Activated CD4-positive, alpha-beta T cell treated with anti-CD3 and anti-CD28 coated beads for 36 hours (primary cell): Measurements from ENCODE around the gene GLMP. TPM values are rescaled to one million over a fixed set of nuclear protein-coding genes. Genes with fewer than 3 reads are reported as not detected.

Experiments used
- ATAC-seq: fragments of 200-7000 bp; cut with Tn5 transposase; one replicate; pipeline ENCODE4 v1.10.0; 2021; ENCODE audit warnings: mild to moderate bottlenecking, moderate library complexity
- CTCF ChIA-PET: fragments of 350-600 bp; sonication (Branson Sonifier 250); formaldehyde crosslinking; loops from one replicate; lab custom pipeline; 2021; ENCODE audit warnings: antibody characterized with exemption; lab: Charles Lee
- POLR2A ChIA-PET: fragments of 350-600 bp; sonication (Branson Sonifier 250); formaldehyde crosslinking; loops from one replicate; lab custom pipeline; 2021; ENCODE audit warnings: antibody characterized with exemption, inconsistent platforms; lab: Charles Lee
- DNase-seq: peaks from one replicate; pipeline ENCODE4 v3.0.0-alpha.2; 2020
- H3K27ac Mint-ChIP-seq: one replicate; pipeline ENCODE4 v1.8.0; 2021; ENCODE audit warnings: mixed read lengths
- H3K27me3 Mint-ChIP-seq: one replicate; pipeline ENCODE4 v1.8.0; 2021; ENCODE audit warnings: mixed read lengths
- H3K36me3 Mint-ChIP-seq: one replicate; pipeline ENCODE4 v1.8.0; 2021; ENCODE audit warnings: low read depth, mixed read lengths
- H3K4me1 Mint-ChIP-seq: one replicate; pipeline ENCODE4 v1.8.0; 2021; ENCODE audit warnings: mixed read lengths
- H3K4me3 Mint-ChIP-seq: one replicate; pipeline ENCODE4 v1.8.0; 2021; ENCODE audit warnings: mild to moderate bottlenecking, moderate library complexity, mixed read lengths
- H3K9me3 Mint-ChIP-seq: one replicate; pipeline ENCODE4 v1.8.0; 2021; ENCODE audit warnings: low read depth, mixed read lengths
- intact Hi-C, 2 experiments: fragments of 100-400 bp; cut with DNase I in 1 of 2; cut with micrococcal nuclease in 1 of 2; formaldehyde crosslinking; loops; one replicate each; pipeline versions ENCODE4 v1.14.2 to v1.15.1; 2022 to 2024; cut with DNase I, micrococcal nuclease
- total RNA-seq, 2 experiments: library from RNA; stranded (reverse); gene quantifications; one replicate each; pipeline ENCODE4 v1.2.3, GENCODE V29; 2021

GLMP gene
- total RNA-seq, 2 experiments from 2014 or later = 10.8 to 12.1 TPM

DNA sequence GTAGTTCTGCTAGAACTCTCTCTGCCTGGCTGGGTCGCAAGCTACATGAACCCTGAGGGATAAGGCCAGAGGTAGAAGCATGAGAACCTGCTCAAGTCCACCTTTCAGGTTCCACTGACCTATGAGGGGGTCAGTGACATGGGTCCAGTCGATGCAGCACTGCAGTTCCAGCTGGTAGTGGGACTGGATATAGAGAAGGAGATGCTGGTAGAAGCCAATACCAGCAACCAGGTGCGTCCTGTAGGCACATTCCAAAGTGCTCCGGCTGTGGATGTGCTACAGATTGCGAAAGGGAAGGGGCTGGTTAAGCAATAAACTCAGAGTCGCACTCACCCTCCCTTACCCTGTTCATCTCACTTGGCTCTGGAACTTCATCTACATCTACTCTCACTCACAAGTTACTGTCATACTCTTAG is 18.5 kb downstream of the GLMP start:
- Mint-ChIP-seq H3K4me1 (peaks cover 18% of the 10 kb centered on the region), H3K4me3 (no peak overlapping the region), H3K27ac (no peak overlapping the region), H3K9me3 (no peaks in the 10 kb centered on the region), H3K27me3 (no peaks in the 10 kb centered on the region), H3K36me3 (peaks cover 71% of the 10 kb centered on the region)
- DNase-seq (no peak), ATAC-seq (no peak)
- intact Hi-C loops = no loop called here
- POLR2A ChIA-PET = interaction anchor here (0.6 kb wide), 1 partner anchor 33 kb away, joined by 3 read pairs; no protein-coding TSS in a partner anchor
- CTCF ChIA-PET = interaction anchor here (0.8 kb wide), 1 partner anchor 98 kb away, joined by 4 read pairs; no protein-coding TSS in a partner anchor

- Mint-ChIP-seq H3K9me3 (no peaks in the 10 kb centered on the region), H3K27me3 (no peaks in the 10 kb centered on the region), H3K4me3 (no peak overlapping the region), H3K4me1 (peaks cover 17% of the 10 kb centered on the region), H3K36me3 (peaks cover 74% of the 10 kb centered on the region), H3K27ac (no peak overlapping the region)
- no peak for DNase-seq
- intact Hi-C loops = no loop called here
- ChIA-PET POLR2A (interaction anchor here (0.6 kb wide), 1 partner anchor 33 kb away, joined by 3 read pairs; no protein-coding TSS in a partner anchor), CTCF (interaction anchor here (0.8 kb wide), 1 partner anchor 98 kb away, joined by 4 read pairs; no protein-coding TSS in a partner anchor)
- no peak for ATAC-seq
Observed at GRCh38 chr1:156276532-156276931, 18.9 kb downstream of the GLMP start.

GRCh38 chr1:156270314-156270713 is 25.2 kb downstream of the GLMP start:
- Mint-ChIP-seq H3K4me1 (no peaks in the 10 kb centered on the region), H3K9me3 (no peaks in the 10 kb centered on the region), H3K27me3 (no peaks in the 10 kb centered on the region), H3K27ac (no peak overlapping the region), H3K4me3 (no peak overlapping the region), H3K36me3 (peaks cover 73% of the 10 kb centered on the region)
- ATAC-seq (no peak), DNase-seq (no peak)
- intact Hi-C loops = loop anchor here in 1 of 2 experiments (5.0 kb wide), 1 partner anchor 348 kb away; no protein-coding TSS in a partner anchor
- POLR2A ChIA-PET = no interaction called here
- CTCF ChIA-PET = interaction anchor here (1.0 to 2.1 kb wide), 2 partner anchors 10 to 45 kb away, joined by 3 to 9 read pairs; no protein-coding TSS in a partner anchor

DNA sequence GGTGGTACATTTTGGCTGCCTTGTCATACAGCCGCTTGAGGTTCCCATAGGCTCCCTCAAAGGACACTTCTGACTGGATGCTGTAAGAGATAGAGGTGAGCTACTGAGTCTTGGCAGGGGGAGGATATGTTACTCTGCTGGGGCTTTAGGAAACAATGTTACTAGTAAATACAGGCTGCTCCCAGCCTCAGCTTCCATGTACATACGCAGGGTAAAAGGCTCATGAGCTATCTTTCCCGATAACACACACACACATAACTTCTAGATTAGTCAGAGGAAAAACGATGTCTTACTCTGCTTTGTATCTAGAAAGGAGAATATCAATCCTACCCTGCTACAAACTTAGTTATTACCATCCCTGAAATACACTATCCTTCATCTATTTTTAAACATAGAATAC is 27.1 kb downstream of the GLMP start:
- peaks cover 73% of the 10 kb centered on the region for H3K36me3 Mint-ChIP-seq
- DNase-seq = no peak
- no peak for ATAC-seq
- no peaks in the 10 kb centered on the region for H3K27me3 Mint-ChIP-seq
- intact Hi-C loops = no loop called here
- H3K27ac Mint-ChIP-seq = no peak overlapping the region
- H3K4me1 Mint-ChIP-seq = peaks cover 2% of the 10 kb centered on the region
- CTCF ChIA-PET = interaction anchor here (1.0 kb wide), 1 partner anchor 173 kb away, joined by 3 read pairs; no protein-coding TSS in a partner anchor
- no peak overlapping the region for H3K4me3 Mint-ChIP-seq
- POLR2A ChIA-PET = interaction anchor here (0.6 kb wide), 1 partner anchor 69 kb away, joined by 3 read pairs; the partner anchor contains the start of gene CCT3
- H3K9me3 Mint-ChIP-seq = no peaks in the 10 kb centered on the region

GRCh38 chr1:156266051-156266450 is 29.4 kb downstream of the GLMP start:
- Mint-ChIP-seq H3K27me3 (no peaks in the 10 kb centered on the region), H3K36me3 (peaks cover 69% of the 10 kb centered on the region), H3K9me3 (no peaks in the 10 kb centered on the region), H3K27ac (no peak overlapping the region), H3K4me3 (no peak overlapping the region), H3K4me1 (peaks cover 9% of the 10 kb centered on the region)
- intact Hi-C loops = no loop called here
- POLR2A ChIA-PET = no interaction called here
- CTCF ChIA-PET = no interaction called here
- ATAC-seq (no peak), DNase-seq (no peak)

- ChIA-PET POLR2A (interaction anchor here (1.1 kb wide), 1 partner anchor 10 kb away, joined by 3 read pairs; no protein-coding TSS in a partner anchor), CTCF (no interaction called here)
- ATAC-seq (no peak), DNase-seq (no peak)
- Mint-ChIP-seq H3K9me3 (no peaks in the 10 kb centered on the region), H3K27me3 (no peaks in the 10 kb centered on the region), H3K27ac (no peak overlapping the region), H3K36me3 (peaks cover 81% of the 10 kb centered on the region), H3K4me3 (no peak overlapping the region), H3K4me1 (peaks cover 9% of the 10 kb centered on the region)
- intact Hi-C loops = no loop called here
Observed at GRCh38 chr1:156263288-156263655, 32.2 kb downstream of the GLMP start.

GRCh38 chr1:156262461-156263287 is 32.8 kb downstream of the GLMP start:
- Mint-ChIP-seq H3K27me3 (no peaks in the 10 kb centered on the region), H3K36me3 (peaks cover 83% of the 10 kb centered on the region), H3K9me3 (no peaks in the 10 kb centered on the region), H3K27ac (no peak overlapping the region), H3K4me1 (peaks cover 9% of the 10 kb centered on the region), H3K4me3 (no peak overlapping the region)
- ATAC-seq = peak; percentile 83
- CTCF ChIA-PET = no interaction called here
- intact Hi-C loops = no loop called here
- POLR2A ChIA-PET = interaction anchor here (1.1 kb wide), 1 partner anchor 11 kb away, joined by 3 read pairs; no protein-coding TSS in a partner anchor
- DNase-seq = no peak

GRCh38 chr1:156260896-156261295 is 34.6 kb downstream of the GLMP start:
- H3K4me3 Mint-ChIP-seq = no peak overlapping the region
- intact Hi-C loops = loop anchor here in 1 of 2 experiments (2.0 kb wide), 1 partner anchor 18 kb away; the partner anchor contains the start of gene BGLAP
- no peak overlapping the region for H3K27ac Mint-ChIP-seq
- no peaks in the 10 kb centered on the region for H3K9me3 Mint-ChIP-seq
- DNase-seq (no peak), ATAC-seq (no peak)
- POLR2A ChIA-PET = no interaction called here
- peaks cover 78% of the 10 kb centered on the region for H3K36me3 Mint-ChIP-seq
- no peaks in the 10 kb centered on the region for H3K27me3 Mint-ChIP-seq
- CTCF ChIA-PET = interaction anchor here (0.7 to 1.1 kb wide), 2 partner anchors 10 to 38 kb away, joined by 3 to 5 read pairs; partner anchors contain the start of gene VHLL
- peaks cover 9% of the 10 kb centered on the region for H3K4me1 Mint-ChIP-seq

DNA sequence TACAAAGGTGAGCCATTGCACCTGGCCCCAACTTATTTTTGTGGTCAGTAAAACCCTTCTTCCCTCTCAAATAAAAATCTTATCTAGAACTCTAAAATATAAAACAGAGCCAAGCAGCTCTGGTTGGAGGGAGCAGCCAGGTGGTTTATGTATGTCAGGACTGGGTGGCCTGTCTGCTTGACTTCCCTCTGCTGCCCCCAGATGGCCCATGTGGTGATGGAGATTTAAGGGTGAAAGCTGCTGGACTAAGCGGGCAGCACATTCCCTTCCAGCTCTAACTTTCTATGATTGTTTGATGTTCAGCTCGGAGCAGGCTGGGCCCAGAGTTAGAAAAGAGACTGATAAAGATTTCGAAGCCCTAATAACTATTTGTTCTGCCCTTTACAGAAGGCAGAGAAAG is 35.7 kb downstream of the GLMP start:
- Mint-ChIP-seq H3K4me3 (no peak overlapping the region), H3K27ac (no peak overlapping the region), H3K4me1 (peaks cover 9% of the 10 kb centered on the region), H3K36me3 (peaks cover 69% of the 10 kb centered on the region), H3K27me3 (no peaks in the 10 kb centered on the region), H3K9me3 (no peaks in the 10 kb centered on the region)
- POLR2A ChIA-PET = no interaction called here
- intact Hi-C loops = loop anchor here in 1 of 2 experiments (2.0 kb wide), 1 partner anchor 17 kb away; the partner anchor contains the start of gene BGLAP
- DNase-seq (no peak), ATAC-seq (no peak)
- CTCF ChIA-PET = interaction anchor here (0.7 to 1.3 kb wide), 4 partner anchors 11 to 192 kb away, joined by 3 to 7 read pairs (median 4); no protein-coding TSS in a partner anchor

DNA sequence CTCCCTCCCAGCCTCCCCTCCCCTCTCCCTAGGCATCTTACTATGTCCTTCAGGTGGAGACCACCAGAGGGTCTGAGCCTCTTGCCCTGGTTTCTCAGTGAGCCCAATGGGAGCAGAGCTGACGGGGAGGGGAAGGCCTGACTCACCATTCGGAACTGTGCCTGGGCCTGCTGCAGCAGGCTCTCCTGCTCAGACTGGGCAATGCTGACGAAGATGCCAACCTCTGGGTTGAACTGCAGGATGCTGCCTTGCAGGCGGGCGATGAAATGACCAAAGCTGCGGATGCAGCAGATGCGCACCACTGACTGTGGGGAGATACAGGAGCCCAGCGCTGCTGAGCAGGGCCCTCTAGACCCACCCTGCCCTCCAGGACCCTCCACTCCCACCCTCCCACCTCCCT is 36.6 kb downstream of the GLMP start:
- Mint-ChIP-seq H3K4me1 (peaks cover 9% of the 10 kb centered on the region), H3K36me3 (peaks cover 66% of the 10 kb centered on the region), H3K27ac (no peak overlapping the region), H3K9me3 (no peaks in the 10 kb centered on the region), H3K27me3 (no peaks in the 10 kb centered on the region), H3K4me3 (no peak overlapping the region)
- intact Hi-C loops = no loop called here
- POLR2A ChIA-PET = interaction anchor here (0.6 kb wide), 1 partner anchor 45 kb away, joined by 3 read pairs; no protein-coding TSS in a partner anchor
- no peak for DNase-seq
- CTCF ChIA-PET = interaction anchor here (1.2 kb wide), 1 partner anchor 10 kb away, joined by 3 read pairs; no protein-coding TSS in a partner anchor
- no peak for ATAC-seq

- H3K4me3 Mint-ChIP-seq = no peak overlapping the region
- H3K4me1 Mint-ChIP-seq = peaks cover 2% of the 10 kb centered on the region
- intact Hi-C loops = no loop called here
- no peaks in the 10 kb centered on the region for H3K9me3 Mint-ChIP-seq
- ATAC-seq = no peak
- DNase-seq = no peak
- H3K36me3 Mint-ChIP-seq = peaks cover 66% of the 10 kb centered on the region
- no peaks in the 10 kb centered on the region for H3K27me3 Mint-ChIP-seq
- no peak overlapping the region for H3K27ac Mint-ChIP-seq
- ChIA-PET CTCF (no interaction called here), POLR2A (no interaction called here)
Observed at GRCh38 chr1:156257711-156258110, 37.8 kb downstream of the GLMP start.
